Osteoblast (primary cell): Measurements from ENCODE around the gene IKZF2. TPM values are rescaled to one million over a fixed set of nuclear protein-coding genes. Genes with fewer than 3 reads are reported as not detected.

Experiments used
- DNase-seq: peaks from one replicate; pipeline ENCODE4 v3.0.0; 2011; ENCODE audit warnings: low spot score, mixed read lengths; ENCODE audit not compliant: insufficient read length; ENCODE audit errors: missing footprints
- H2AFZ ChIP-seq: 2 replicates; pipeline ENCODE4 v1.6.0; 2011; ENCODE audit warnings: mild to moderate bottlenecking, low read length
- H3K27ac ChIP-seq: 2 replicates; pipeline ENCODE4 v1.5.1; 2011; ENCODE audit warnings: mild to moderate bottlenecking, low read depth, low read length, moderate library complexity
- H3K27me3 ChIP-seq: 2 replicates; pipeline ENCODE4 v1.6.0; 2012; ENCODE audit warnings: mild to moderate bottlenecking, control low read depth, inconsistent platforms, low read length, moderate library complexity; ENCODE audit not compliant: insufficient read depth
- H3K36me3 ChIP-seq: 2 replicates; pipeline ENCODE4 v1.5.1; 2011; ENCODE audit warnings: mild to moderate bottlenecking, low read length, control low read depth, moderate library complexity; ENCODE audit not compliant: insufficient read depth
- H3K4me1 ChIP-seq: 2 replicates; pipeline ENCODE4 v1.5.1; 2011; ENCODE audit warnings: mild to moderate bottlenecking, low read length, control low read depth, moderate library complexity; ENCODE audit not compliant: insufficient read depth
- H3K4me2 ChIP-seq: 2 replicates; pipeline ENCODE4 v1.6.0; 2011; ENCODE audit warnings: mild to moderate bottlenecking, low read length; ENCODE audit not compliant: insufficient read depth
- H3K4me3 ChIP-seq: fragments of 200-600 bp; sonication (generic); 3 replicates; pipeline ENCODE4 v1.5.1; 2012; ENCODE audit warnings: mild to moderate bottlenecking, low read length, inconsistent platforms; ENCODE audit not compliant: insufficient read depth
- H3K79me2 ChIP-seq: 2 replicates; pipeline ENCODE4 v1.6.0; 2012; ENCODE audit warnings: mild to moderate bottlenecking, low read length, control low read depth, inconsistent platforms; ENCODE audit not compliant: insufficient read depth
- H3K9me3 ChIP-seq: 2 replicates; pipeline ENCODE4 v1.5.1; 2011; ENCODE audit warnings: low read depth, low read length, control low read depth
- H4K20me1 ChIP-seq: 2 replicates; pipeline ENCODE4 v1.6.0; 2012; ENCODE audit warnings: mild to moderate bottlenecking, low read length, control low read depth; ENCODE audit not compliant: insufficient read depth
- CTCF ChIP-seq: IDR thresholded peaks from 2 replicates; pipeline ENCODE4 v1.5.1; 2011; ENCODE audit warnings: mild to moderate bottlenecking, low read depth, low read length, moderate library complexity; ENCODE audit errors: extremely low read depth
- total RNA-seq: library from RNA; depleted of rRNA; stranded (reverse); fragments of >200 nt; gene quantifications from 2 replicates; pipeline ENCODE4 v1.2.3, GENCODE V29; 2012

Gene IKZF2
- total RNA-seq, 1 donor = 11.9 TPM

- TF ChIP-seq CTCF = no peak
- peaks cover 8% of the 10 kb centered on the region for H3K36me3 ChIP-seq
- no peak for DNase-seq
- H3K79me2 ChIP-seq = no peaks in the 10 kb centered on the region
- no peaks in the 10 kb centered on the region for H4K20me1 ChIP-seq
- H3K27ac ChIP-seq = no peak overlapping the region
- no peak overlapping the region for H3K4me3 ChIP-seq
- no peaks in the 10 kb centered on the region for H3K27me3 ChIP-seq
- no peak overlapping the region for H3K4me2 ChIP-seq
- H2AFZ ChIP-seq = no peak overlapping the region
- H3K9me3 ChIP-seq = no peaks in the 10 kb centered on the region
- H3K4me1 ChIP-seq = no peaks in the 10 kb centered on the region
These were observed 144.0 kb downstream of the IKZF2 start for GRCh38 chr2:213007290-213007838.

- no peak for DNase-seq
These were observed 147.1 kb downstream of the IKZF2 start for GRCh38 chr2:213004197-213004821.

GRCh38 chr2:213002383-213002782 is 149.0 kb downstream of the IKZF2 start:
- Histone ChIP-seq H3K27ac (no peak overlapping the region), H3K4me3 (no peak overlapping the region), H3K4me2 (no peak overlapping the region), H3K4me1 (peaks cover 8% of the 10 kb centered on the region), H3K9me3 (no peaks in the 10 kb centered on the region), H3K36me3 (peaks cover 4% of the 10 kb centered on the region), H2AFZ (no peak overlapping the region), H4K20me1 (no peaks in the 10 kb centered on the region), H3K79me2 (no peaks in the 10 kb centered on the region), H3K27me3 (no peaks in the 10 kb centered on the region)
- no peak for DNase-seq
- no peak for TF ChIP-seq CTCF

More at GRCh38 chr2:213004197-213004821, 147.1 kb downstream of the IKZF2 start:
- no peaks in the 10 kb centered on the region for H4K20me1 ChIP-seq
- H3K27ac ChIP-seq = no peak overlapping the region
- no peak for TF ChIP-seq CTCF
- no peaks in the 10 kb centered on the region for H3K27me3 ChIP-seq
- H2AFZ ChIP-seq = no peak overlapping the region
- no peak overlapping the region for H3K4me2 ChIP-seq
- no peaks in the 10 kb centered on the region for H3K79me2 ChIP-seq
- H3K9me3 ChIP-seq = no peaks in the 10 kb centered on the region
- peaks cover 8% of the 10 kb centered on the region for H3K36me3 ChIP-seq
- H3K4me3 ChIP-seq = no peak overlapping the region
- H3K4me1 ChIP-seq = peaks cover under 1% of the 10 kb centered on the region

GRCh38 chr2:213001297-213001910 is 150.0 kb downstream of the IKZF2 start:
- Histone ChIP-seq H3K27me3 (no peaks in the 10 kb centered on the region), H3K4me1 (peaks cover 8% of the 10 kb centered on the region), H4K20me1 (no peaks in the 10 kb centered on the region), H3K27ac (no peak overlapping the region), H3K4me3 (no peak overlapping the region), H3K79me2 (no peaks in the 10 kb centered on the region), H3K9me3 (no peaks in the 10 kb centered on the region), H3K4me2 (peak overlapping the region; percentile 49), H2AFZ (no peak overlapping the region), H3K36me3 (no peaks in the 10 kb centered on the region)
- no peak for TF ChIP-seq CTCF
- DNase-seq = no peak
